Activated CD4-positive, alpha-beta T cell treated with anti-CD3 and anti-CD28 coated beads, Interleukin-2, amount 10 ng/mL, durations not matched to agents 7 days and 5 days (primary cell): Measurements from ENCODE around the gene FHIT. TPM values are rescaled to one million over a fixed set of nuclear protein-coding genes. Genes with fewer than 3 reads are reported as not detected.

Source experiments
- CTCF ChIA-PET: fragments of 350-600 bp; sonication (Branson Sonifier 250); formaldehyde crosslinking; loops from one replicate; lab custom pipeline; 2021; ENCODE audit warnings: antibody characterized with exemption; lab: Charles Lee
- POLR2A ChIA-PET: fragments of 350-600 bp; sonication (Branson Sonifier 250); formaldehyde crosslinking; loops from one replicate; lab custom pipeline; 2021; ENCODE audit warnings: antibody characterized with exemption; lab: Charles Lee
- DNase-seq: peaks from one replicate; pipeline ENCODE4 v3.0.0-alpha.2; 2020
- H3K27ac Mint-ChIP-seq: one replicate; pipeline ENCODE4 v1.8.0; 2021; ENCODE audit warnings: mild to moderate bottlenecking, moderate library complexity, mixed read lengths
- H3K27me3 Mint-ChIP-seq: one replicate; pipeline ENCODE4 v1.8.0; 2021; ENCODE audit warnings: mixed read lengths
- H3K36me3 Mint-ChIP-seq: one replicate; pipeline ENCODE4 v1.8.0; 2021; ENCODE audit warnings: low read depth, mixed read lengths
- H3K4me1 Mint-ChIP-seq: one replicate; pipeline ENCODE4 v1.8.0; 2021; ENCODE audit warnings: mixed read lengths
- H3K4me3 Mint-ChIP-seq: one replicate; pipeline ENCODE4 v1.8.0; 2021; ENCODE audit warnings: mild to moderate bottlenecking, moderate library complexity, mixed read lengths
- H3K9me3 Mint-ChIP-seq: one replicate; pipeline ENCODE4 v1.8.0; 2021; ENCODE audit warnings: mixed read lengths
- total RNA-seq, 2 experiments: library from RNA; stranded (reverse); gene quantifications; one replicate each; pipeline ENCODE4 v1.2.3, GENCODE V29; 2021

FHIT gene
- total RNA-seq, 2 experiments from 2014 or later = 39.4 to 41.2 TPM

- Mint-ChIP-seq H3K4me1 (peaks cover 35% of the 10 kb centered on the region), H3K9me3 (no peaks in the 10 kb centered on the region), H3K27me3 (no peaks in the 10 kb centered on the region), H3K4me3 (no peak overlapping the region), H3K27ac (no peak overlapping the region), H3K36me3 (no peaks in the 10 kb centered on the region)
- no peak for DNase-seq
- POLR2A ChIA-PET = no interaction called here
- CTCF ChIA-PET = no interaction called here
Measured at GRCh38 chr3:61253756-61254155, 2.5 kb upstream of the FHIT start.

GRCh38 chr3:61252836-61253235 is 1.6 kb upstream of the FHIT start:
- H3K27ac Mint-ChIP-seq = no peak overlapping the region
- CTCF ChIA-PET = no interaction called here
- H3K9me3 Mint-ChIP-seq = no peaks in the 10 kb centered on the region
- no peaks in the 10 kb centered on the region for H3K27me3 Mint-ChIP-seq
- H3K4me1 Mint-ChIP-seq = peaks cover 35% of the 10 kb centered on the region
- no peaks in the 10 kb centered on the region for H3K36me3 Mint-ChIP-seq
- POLR2A ChIA-PET = no interaction called here
- no peak overlapping the region for H3K4me3 Mint-ChIP-seq
- DNase-seq = no peak

- peak; percentile 24 for DNase-seq
- no peaks in the 10 kb centered on the region for H3K27me3 Mint-ChIP-seq
- H3K27ac Mint-ChIP-seq = peak overlapping the region; percentile 92
- CTCF ChIA-PET = no interaction called here
- POLR2A ChIA-PET = no interaction called here
- H3K4me1 Mint-ChIP-seq = peaks cover 35% of the 10 kb centered on the region
- peak overlapping the region; percentile 87 for H3K4me3 Mint-ChIP-seq
- H3K36me3 Mint-ChIP-seq = no peaks in the 10 kb centered on the region
- no peaks in the 10 kb centered on the region for H3K9me3 Mint-ChIP-seq
Measured at GRCh38 chr3:61250784-61251173, 473 bp downstream of the FHIT start.

GRCh38 chr3:61248496-61248895 is 2.8 kb downstream of the FHIT start:
- no peak for DNase-seq
- ChIA-PET CTCF (interaction anchor here (1.2 kb wide), 1 partner anchor 10 kb away, joined by 5 read pairs; no protein-coding TSS in a partner anchor), POLR2A (no interaction called here)
- Mint-ChIP-seq H3K4me3 (no peak overlapping the region), H3K36me3 (no peaks in the 10 kb centered on the region), H3K9me3 (no peaks in the 10 kb centered on the region), H3K4me1 (peaks cover 28% of the 10 kb centered on the region), H3K27ac (no peak overlapping the region), H3K27me3 (no peaks in the 10 kb centered on the region)

- Mint-ChIP-seq H3K36me3 (no peaks in the 10 kb centered on the region), H3K27ac (no peak overlapping the region), H3K9me3 (no peaks in the 10 kb centered on the region), H3K4me1 (peaks cover 20% of the 10 kb centered on the region), H3K27me3 (no peaks in the 10 kb centered on the region), H3K4me3 (no peak overlapping the region)
- POLR2A ChIA-PET = no interaction called here
- CTCF ChIA-PET = no interaction called here
- no peak for DNase-seq
Measured at GRCh38 chr3:61247191-61247590, 4.1 kb downstream of the FHIT start.

GRCh38 chr3:61239871-61240270 is 11.4 kb downstream of the FHIT start:
- no peaks in the 10 kb centered on the region for H3K4me1 Mint-ChIP-seq

GRCh38 chr3:61237858-61238257 is 13.4 kb downstream of the FHIT start:
- Mint-ChIP-seq H3K36me3 (no peaks in the 10 kb centered on the region), H3K27ac (no peak overlapping the region), H3K9me3 (no peaks in the 10 kb centered on the region), H3K4me3 (no peak overlapping the region), H3K27me3 (no peaks in the 10 kb centered on the region), H3K4me1 (no peaks in the 10 kb centered on the region)
- no peak for DNase-seq
- ChIA-PET POLR2A (no interaction called here), CTCF (interaction anchor here (1.6 kb wide), 1 partner anchor 11 kb away, joined by 5 read pairs; no protein-coding TSS in a partner anchor)

More at GRCh38 chr3:61239871-61240270, 11.4 kb downstream of the FHIT start:
- CTCF ChIA-PET = no interaction called here
- Mint-ChIP-seq H3K27ac (no peak overlapping the region), H3K4me3 (no peak overlapping the region), H3K9me3 (no peaks in the 10 kb centered on the region), H3K36me3 (no peaks in the 10 kb centered on the region), H3K27me3 (no peaks in the 10 kb centered on the region)
- DNase-seq = no peak
- POLR2A ChIA-PET = no interaction called here

- CTCF ChIA-PET = no interaction called here
Measured at GRCh38 chr3:61236556-61236955, 14.7 kb downstream of the FHIT start.

GRCh38 chr3:61233746-61234145 is 17.5 kb downstream of the FHIT start:
- Mint-ChIP-seq H3K27ac (no peak overlapping the region), H3K9me3 (no peaks in the 10 kb centered on the region), H3K36me3 (no peaks in the 10 kb centered on the region), H3K4me3 (no peak overlapping the region), H3K4me1 (no peaks in the 10 kb centered on the region), H3K27me3 (no peaks in the 10 kb centered on the region)
- POLR2A ChIA-PET = no interaction called here
- DNase-seq = no peak
- CTCF ChIA-PET = interaction anchor here (0.9 kb wide), 1 partner anchor 8 kb away, joined by 4 read pairs; no protein-coding TSS in a partner anchor

More at GRCh38 chr3:61236556-61236955, 14.7 kb downstream of the FHIT start:
- no peak for DNase-seq
- H3K27ac Mint-ChIP-seq = no peak overlapping the region
- H3K4me3 Mint-ChIP-seq = no peak overlapping the region
- no peaks in the 10 kb centered on the region for H3K9me3 Mint-ChIP-seq
- POLR2A ChIA-PET = no interaction called here
- H3K27me3 Mint-ChIP-seq = no peaks in the 10 kb centered on the region
- H3K4me1 Mint-ChIP-seq = no peaks in the 10 kb centered on the region
- H3K36me3 Mint-ChIP-seq = no peaks in the 10 kb centered on the region

- DNase-seq = no peak
- Mint-ChIP-seq H3K27me3 (no peaks in the 10 kb centered on the region), H3K36me3 (no peaks in the 10 kb centered on the region), H3K27ac (no peak overlapping the region), H3K9me3 (no peaks in the 10 kb centered on the region), H3K4me1 (no peaks in the 10 kb centered on the region), H3K4me3 (no peak overlapping the region)
- ChIA-PET POLR2A (no interaction called here), CTCF (no interaction called here)
Measured at GRCh38 chr3:61231693-61232092, 19.6 kb downstream of the FHIT start.

- no peaks in the 10 kb centered on the region for H3K36me3 Mint-ChIP-seq
- H3K9me3 Mint-ChIP-seq = no peaks in the 10 kb centered on the region
- no peak overlapping the region for H3K27ac Mint-ChIP-seq
- H3K4me3 Mint-ChIP-seq = no peak overlapping the region
- no peaks in the 10 kb centered on the region for H3K27me3 Mint-ChIP-seq
- DNase-seq = no peak
- ChIA-PET POLR2A (no interaction called here), CTCF (no interaction called here)
- no peaks in the 10 kb centered on the region for H3K4me1 Mint-ChIP-seq
Measured at GRCh38 chr3:61227799-61228198, 23.5 kb downstream of the FHIT start.

- Mint-ChIP-seq H3K4me3 (no peak overlapping the region), H3K36me3 (no peaks in the 10 kb centered on the region), H3K9me3 (peaks cover 2% of the 10 kb centered on the region), H3K4me1 (no peaks in the 10 kb centered on the region), H3K27ac (no peak overlapping the region), H3K27me3 (no peaks in the 10 kb centered on the region)
- POLR2A ChIA-PET = no interaction called here
- CTCF ChIA-PET = no interaction called here
- no peak for DNase-seq
Measured at GRCh38 chr3:61226166-61226686, 25.0 kb downstream of the FHIT start.

GRCh38 chr3:61224823-61225222 is 26.4 kb downstream of the FHIT start:
- DNase-seq = no peak
- no peak overlapping the region for H3K27ac Mint-ChIP-seq

GRCh38 chr3:61223451-61223850 is 27.8 kb downstream of the FHIT start:
- ChIA-PET CTCF (interaction anchor here (0.6 kb wide), 1 partner anchor 338 kb away, joined by 4 read pairs; no protein-coding TSS in a partner anchor), POLR2A (no interaction called here)
- H3K4me3 Mint-ChIP-seq = no peak overlapping the region
- peaks cover 2% of the 10 kb centered on the region for H3K9me3 Mint-ChIP-seq
- no peaks in the 10 kb centered on the region for H3K4me1 Mint-ChIP-seq
- H3K36me3 Mint-ChIP-seq = no peaks in the 10 kb centered on the region
- no peaks in the 10 kb centered on the region for H3K27me3 Mint-ChIP-seq
- DNase-seq = no peak
- no peak overlapping the region for H3K27ac Mint-ChIP-seq

More at GRCh38 chr3:61224823-61225222, 26.4 kb downstream of the FHIT start:
- Mint-ChIP-seq H3K4me3 (no peak overlapping the region), H3K9me3 (peaks cover 2% of the 10 kb centered on the region), H3K4me1 (no peaks in the 10 kb centered on the region), H3K36me3 (no peaks in the 10 kb centered on the region), H3K27me3 (no peaks in the 10 kb centered on the region)
- ChIA-PET CTCF (interaction anchor here (0.9 kb wide), 1 partner anchor 9 kb away, joined by 4 read pairs; no protein-coding TSS in a partner anchor), POLR2A (no interaction called here)
